ENCODE data around the gene DUOX2. TPM values are rescaled to one million over a fixed set of nuclear protein-coding genes. Genes with fewer than 3 reads are reported as not detected.

The DUOX2 gene
- total and polyA plus RNA-seq, 2 of the 8 experiments (the other 6 are each of a cell fraction or from before 2014, with no cell fraction given), result 0.08 TPM; not detected in 1

GRCh38 chr15:45134682-45135604 is 21.0 kb upstream of the DUOX2 start:
- H2BK120ac ChIP-seq (replicated peaks; ENCODE audit: low read depth, low read length), result no peak overlapping the region
- H2BK12ac ChIP-seq (ENCODE audit: low read depth, low read length), result peak overlapping the region; percentile 20; the same call in 1 of the 2 replicates
- H2BK5ac ChIP-seq (ENCODE audit: low read depth, low read length), result no peak overlapping the region
- H3K4me3 ChIP-seq (ENCODE audit: extremely low read depth in 1 of 4, insufficient read depth in 2 of 4, low read depth in 3 of 4, low read length in 4 of 4), result peak overlapping the region; percentile 8 to 57 (median 36); a peak in 7 of 8 replicates
- peak overlapping the region; percentile 66; the same call in 1 of the 2 replicates for H2BK15ac ChIP-seq (ENCODE audit: low read length)
- peaks cover 59 to 76% (median 68%) of the 10 kb centered on the region in 4 experiments for H3K27me3 ChIP-seq (replicated peaks in 1 of 4; ENCODE audit: control insufficient read depth in 3 of 4, extremely low read depth in 1 of 4, insufficient read depth in 3 of 4, low read length in 3 of 4)
- no peak overlapping the region for H4K8ac ChIP-seq (ENCODE audit: extremely low read depth, insufficient read depth, low read length)
- H4K91ac ChIP-seq (replicated peaks; ENCODE audit: insufficient read length, low read length), result no peak overlapping the region
- no peak overlapping the region for H3K14ac ChIP-seq (ENCODE audit: insufficient read length)
- no peak overlapping the region for H3K23ac ChIP-seq (ENCODE audit: insufficient read length)
- H3K56ac ChIP-seq (replicated peaks; ENCODE audit: insufficient read length, low read depth, low read length), result no peak overlapping the region
- no peak overlapping the region for H3K4ac ChIP-seq (replicated peaks; ENCODE audit: insufficient read length, low read depth, low read length)
- ChIA-PET POLR2A (ENCODE audit: partially characterized antibody) (interaction anchor here (1.2 to 1.9 kb wide), 5 partner anchors 12 to 66 kb away, joined by 3 to 4 read pairs (median 4); no protein-coding TSS in a partner anchor), CTCF (ENCODE audit: partially characterized antibody) (interaction anchor here (1.1 to 7.9 kb wide), 6 partner anchors 8 to 21 kb away, joined by 3 to 45 read pairs (median 16); partner anchors contain the start of genes DUOX2 and DUOXA2)
- H2BK20ac ChIP-seq (ENCODE audit: low read length), result no peak overlapping the region
- FAIRE-seq, result no peak
- H4K5ac ChIP-seq (ENCODE audit: insufficient read length, low read depth, low read length), result no peak overlapping the region
- H3K23me2 ChIP-seq (ENCODE audit: low read depth, low read length), result no peaks in the 10 kb centered on the region
- H2AFZ ChIP-seq (ENCODE audit: low read length), result 0 out of 2 replicates have a peak overlapping the region, but pooled peaks have one; percentile 69
- H3K9me3 ChIP-seq (ENCODE audit: insufficient read depth in 2 of 2, low read depth in 1 of 2, low read length in 1 of 2), result no peaks in the 10 kb centered on the region
- H3K4me2 ChIP-seq (ENCODE audit: insufficient read depth in 1 of 2, low read depth in 2 of 2, low read length in 2 of 2), result peak overlapping the region; percentile 53 to 74
- H3K36me3 ChIP-seq (ENCODE audit: control insufficient read depth in 2 of 4, insufficient read depth in 4 of 4, low read length in 3 of 4), result no peaks in the 10 kb centered on the region
- no peaks in the 10 kb centered on the region for H3K79me1 ChIP-seq (ENCODE audit: low read depth, low read length)
- WGBS, 2 experiments (ENCODE audit: extremely low coverage in 1 of 2, insufficient coverage in 1 of 2, insufficient read length in 1 of 2, insufficient replicate concordance in 2 of 2, low coverage in 1 of 2, low lambda C conversion rate in 2 of 2, missing lambda C conversion rate in 1 of 2), result 32% methylated on average over 9 of the region's 57 CpGs; no CpG with 5 or more reads in 1 of the 2 experiments
- peak in 1 of 2 experiments; percentile 71 for DNase-seq (ENCODE audit: low read depth in 1 of 2, low spot score in 2 of 2)
- H2AK5ac ChIP-seq (ENCODE audit: low read depth, low read length), result no peak overlapping the region
- peaks cover 0 to 2% of the 10 kb centered on the region in 2 experiments for H4K20me1 ChIP-seq (replicated peaks in 1 of 2; ENCODE audit: control insufficient read depth in 1 of 2, insufficient read depth in 2 of 2, low read length in 2 of 2)
- no peak overlapping the region for H3K27ac ChIP-seq (ENCODE audit: low read depth, low read length)
- H3K9ac ChIP-seq (replicated peaks in 1 of 4; ENCODE audit: extremely low read depth in 1 of 4, low read depth in 3 of 4, low read length in 3 of 4), result no peak overlapping the region; a peak in 1 of 7 replicates
- H3K18ac ChIP-seq (ENCODE audit: extremely low read depth, low read length), result peak overlapping the region; percentile 71
- H3K79me2 ChIP-seq (ENCODE audit: control insufficient read depth in 1 of 2, insufficient read depth in 2 of 2, low read length in 2 of 2), result no peaks in the 10 kb centered on the region
- H3K4me1 ChIP-seq (replicated peaks in 1 of 4; ENCODE audit: control insufficient read depth in 3 of 4, insufficient read depth in 4 of 4, low read length in 3 of 4), result peaks cover 0 to 8% (median 6%) of the 10 kb centered on the region in 4 experiments; a peak in 5 of 7 replicates
- TF ChIP-seq SRF (IDR thresholded peaks at IDR 0.05; ENCODE audit: low read depth, low read length), result no peak
- TF ChIP-seq SIN3A (conservative IDR thresholded peaks at IDR 0.05 in 1 of 2, IDR thresholded peaks at IDR 0.05 in 1 of 2; ENCODE audit: low read depth in 1 of 2, low read length in 2 of 2), result no peak
- TF ChIP-seq YY1 (IDR thresholded peaks at IDR 0.05; ENCODE audit: low read depth, low read length), result peak; percentile 63; the same call in 1 of the 2 replicates
- no peak for TF ChIP-seq TAF1 (IDR thresholded peaks at IDR 0.05; ENCODE audit: low read depth, low read length)
- TF ChIP-seq TBP (IDR thresholded peaks at IDR 0.05; ENCODE audit: low read depth, low read length), result no peak
- peak; percentile 56 for TF ChIP-seq SUZ12 (IDR thresholded peaks at IDR 0.05; ENCODE audit: low read length)
- TF ChIP-seq RNF2 (IDR thresholded peaks at IDR 0.05; ENCODE audit: borderline replicate concordance, low read depth, low read length, missing control alignments, poor library complexity, severe bottlenecking), result no peak
- TF ChIP-seq KDM4A (IDR thresholded peaks at IDR 0.05; ENCODE audit: low read depth, low read length, severe bottlenecking), result peak; percentile 88
- peak; percentile 83 for TF ChIP-seq E2F6 (IDR thresholded peaks at IDR 0.05)
